Neuronal stem cell (in vitro differentiated cells): ENCODE data around the gene COL20A1.

ENCODE experiments used
- DNase-seq: peaks from one replicate; pipeline ENCODE4 v3.0.0-alpha.2; 2013; ENCODE audit warnings: low spot score
- H2AFZ ChIP-seq: one replicate; pipeline ENCODE4 v1.6.1; 2013; ENCODE audit warnings: mild to moderate bottlenecking, low read length, inconsistent platforms
- H2AK5ac ChIP-seq: 2 replicates; pipeline ENCODE4 v1.6.1; 2013; ENCODE audit warnings: low read depth, mild to moderate bottlenecking, inconsistent platforms, low read length, moderate library complexity, mixed read lengths
- H2BK120ac ChIP-seq: 2 replicates; pipeline ENCODE4 v1.6.1; 2013; ENCODE audit warnings: low read depth, mild to moderate bottlenecking, inconsistent platforms, low read length, moderate library complexity, mixed read lengths
- H2BK12ac ChIP-seq: one replicate; pipeline ENCODE4 v1.6.1; 2013; ENCODE audit warnings: low read length, inconsistent platforms
- H2BK15ac ChIP-seq: 2 replicates; pipeline ENCODE4 v1.6.1; 2013; ENCODE audit warnings: mild to moderate bottlenecking, low read length, inconsistent platforms, mixed read lengths
- H2BK5ac ChIP-seq: one replicate; pipeline ENCODE4 v1.6.1; 2013; ENCODE audit warnings: inconsistent platforms, mild to moderate bottlenecking, low read length, moderate library complexity
- H3K14ac ChIP-seq: one replicate; pipeline ENCODE4 v1.6.1; 2013; ENCODE audit warnings: low read length, inconsistent platforms
- H3K18ac ChIP-seq: 2 replicates; pipeline ENCODE4 v1.6.1; 2013; ENCODE audit warnings: low read length, inconsistent platforms
- H3K23ac ChIP-seq: 2 replicates; pipeline ENCODE4 v1.6.1; 2013; ENCODE audit warnings: low read depth, mild to moderate bottlenecking, mixed read lengths, low read length, inconsistent platforms; ENCODE audit not compliant: poor library complexity
- H3K27ac ChIP-seq: replicated peaks from 3 replicates; pipeline ENCODE4 v1.5.1; 2013; ENCODE audit warnings: low read length, inconsistent platforms
- H3K27me3 ChIP-seq, 3 experiments: 2 replicates each; pipeline ENCODE4 v1.6.1; 2013; ENCODE audit warnings: low read length in 3 of 3, mild to moderate bottlenecking in 2 of 3, inconsistent platforms in 1 of 3, low read depth in 1 of 3, mixed read lengths in 1 of 3, moderate library complexity in 1 of 3; ENCODE audit not compliant: control insufficient read depth in 3 of 3, insufficient read depth in 3 of 3
- H3K36me3 ChIP-seq, 2 donors: replicated peaks in 1 of 2; 2 replicates each; pipeline ENCODE4 v1.6.1; 2013; ENCODE audit warnings: low read length in 2 of 2; ENCODE audit not compliant: control insufficient read depth in 2 of 2, insufficient read depth in 2 of 2
- H3K4ac ChIP-seq: 2 replicates; pipeline ENCODE4 v1.6.1; 2013; ENCODE audit warnings: inconsistent platforms, mild to moderate bottlenecking, low read length, moderate library complexity
- H3K4me1 ChIP-seq, 2 donors: 1 replicate in 1 of 2; 2 replicates in 1 of 2; pipeline ENCODE4 v1.6.1; 2013; ENCODE audit warnings: low read length in 2 of 2, low read depth in 1 of 2; ENCODE audit not compliant: control insufficient read depth in 2 of 2, insufficient read depth in 1 of 2
- H3K4me2 ChIP-seq: one replicate; pipeline ENCODE4 v1.6.1; 2013; ENCODE audit warnings: mild to moderate bottlenecking, low read length, inconsistent platforms; ENCODE audit not compliant: insufficient read depth, poor library complexity, severe bottlenecking
- H3K4me3 ChIP-seq, 2 donors: 2 replicates each; pipeline ENCODE4 v1.5.1; 2013; ENCODE audit warnings: low read length in 2 of 2, mild to moderate bottlenecking in 2 of 2, inconsistent platforms in 1 of 2, moderate library complexity in 1 of 2
- H3K79me1 ChIP-seq: one replicate; pipeline ENCODE4 v1.6.1; 2013; ENCODE audit warnings: low read depth, mild to moderate bottlenecking, inconsistent platforms, low read length, moderate library complexity
- H3K9ac ChIP-seq: one replicate; pipeline ENCODE4 v1.6.1; 2013; ENCODE audit warnings: mild to moderate bottlenecking, low read depth, low read length, inconsistent platforms; ENCODE audit not compliant: poor library complexity
- H3K9me3 ChIP-seq, 2 donors: replicated peaks in 1 of 2; 2 replicates each; pipeline versions ENCODE3 to v1.6.1; 2013; ENCODE audit warnings: low read length in 2 of 2, mild to moderate bottlenecking in 2 of 2, inconsistent platforms in 1 of 2, low read depth in 1 of 2, mixed read lengths in 1 of 2, moderate library complexity in 1 of 2; ENCODE audit not compliant: control insufficient read depth in 2 of 2, insufficient read depth in 1 of 2
- H4K8ac ChIP-seq: one replicate; pipeline ENCODE4 v1.6.1; 2013; ENCODE audit warnings: low read depth, mild to moderate bottlenecking, inconsistent platforms, low read length, moderate library complexity
- H4K91ac ChIP-seq: one replicate; pipeline ENCODE4 v1.6.1; 2013; ENCODE audit warnings: low read length, low read depth, mild to moderate bottlenecking, inconsistent platforms; ENCODE audit not compliant: poor library complexity
- WGBS, 2 donors: extraction: QIAGEN DNeasy Blood & Tissue Kit; methylation state at CpG; one replicate each; pipeline ENCODE4 v1.1.7; 2013; ENCODE audit warnings: missing lambda C conversion rate in 2 of 2, mixed read lengths in 1 of 2; ENCODE audit not compliant: insufficient read length in 2 of 2, insufficient replicate concordance in 1 of 2; ENCODE audit errors: extremely low coverage in 2 of 2; 5-methylcytosine and 5-hydroxymethylcytosine counted together

Gene COL20A1

DNA sequence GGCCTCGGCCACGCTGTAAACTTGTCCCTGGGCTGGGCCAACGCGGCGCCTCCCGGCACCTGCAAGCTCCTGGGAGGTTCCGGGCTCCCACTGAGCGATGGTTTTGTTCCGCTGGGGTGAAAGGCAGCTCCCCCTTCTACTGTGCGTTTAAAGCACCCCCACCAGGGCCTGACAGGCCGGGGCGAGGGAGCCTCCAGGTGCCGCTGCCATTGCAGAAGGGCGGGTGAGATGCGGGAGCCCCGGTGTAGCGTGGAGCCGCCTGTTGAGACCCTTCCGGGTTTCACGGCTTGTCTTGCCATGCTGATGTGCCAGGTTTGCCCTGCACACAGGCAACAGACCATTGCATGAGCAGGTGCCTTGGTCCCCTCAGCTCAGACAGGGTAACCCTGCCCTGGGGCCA lies 2.9 kb downstream of the COL20A1 start:
- Histone ChIP-seq H3K4me2 (peak overlapping the region; percentile 20), H3K23ac (no peak overlapping the region), H2AFZ (peak overlapping the region; percentile 19), H3K4ac (no peak overlapping the region), H3K27ac (no peak overlapping the region), H2BK120ac (peak overlapping the region; percentile 10), H3K18ac (peak overlapping the region; percentile 92), H3K36me3 (no peaks in the 10 kb centered on the region), H4K8ac (no peak overlapping the region), H4K91ac (no peak overlapping the region), H3K9me3 (no peaks in the 10 kb centered on the region), H2AK5ac (peak overlapping the region; percentile 48), H3K14ac (peak overlapping the region; percentile 94), H2BK12ac (no peak overlapping the region), H3K4me3 (no peak overlapping the region), H3K9ac (no peak overlapping the region), H3K79me1 (peaks cover 5% of the 10 kb centered on the region), H2BK15ac (peak overlapping the region; percentile 77), H2BK5ac (no peak overlapping the region), H3K27me3 (peaks cover 0 to 13% (median 0%) of the 10 kb centered on the region in 3 experiments), H3K4me1 (peaks cover 23 to 27% of the 10 kb centered on the region in 2 donors)
- WGBS, 2 donors: no CpG with 5 or more reads among the region's 20 CpGs
- DNase-seq: no peak

DNA sequence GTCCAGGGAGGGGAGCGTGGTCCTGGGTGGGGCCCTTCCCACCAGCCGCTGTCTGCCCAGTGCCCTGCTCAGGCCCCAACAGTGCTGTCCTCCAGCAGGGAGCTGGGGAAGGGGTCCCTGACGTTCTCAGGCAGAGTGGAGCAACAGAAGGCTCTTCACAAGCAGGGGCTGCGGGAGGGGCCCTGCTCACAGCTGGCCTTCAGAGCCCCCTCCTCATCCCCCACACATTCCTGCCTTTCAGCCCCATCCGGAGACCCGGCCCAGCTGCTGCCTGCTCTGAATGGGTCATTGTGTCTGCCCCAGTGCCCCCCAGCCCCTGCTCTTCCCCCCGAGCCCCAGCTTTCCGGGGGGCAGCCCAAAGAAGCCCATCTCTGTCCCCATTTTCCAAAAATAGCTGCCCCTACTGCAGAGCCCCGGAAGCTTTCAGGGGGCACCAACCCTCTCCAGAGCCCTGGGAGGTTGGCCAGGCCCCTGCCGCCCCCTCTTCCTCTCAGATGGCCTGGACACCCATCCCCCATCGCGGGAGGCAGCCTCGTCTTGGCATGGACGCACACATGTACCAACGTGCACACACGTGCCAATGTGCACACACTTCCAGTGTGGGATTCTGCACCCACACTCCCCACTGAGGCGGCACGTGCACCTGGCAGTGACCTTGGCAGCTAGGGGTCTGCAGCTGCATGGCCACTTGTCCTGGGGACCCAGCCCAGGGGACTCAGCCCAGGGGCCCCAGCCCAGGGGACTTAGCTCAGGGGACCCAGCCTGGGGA lies 3.7 kb downstream of the COL20A1 start:
- no CpG with 5 or more reads among the region's 18 CpGs for WGBS, 2 donors
- H3K4me1 ChIP-seq: peaks cover 20 to 27% of the 10 kb centered on the region in 2 donors
- peak overlapping the region; percentile 87 for H2BK15ac ChIP-seq
- no peak overlapping the region for H3K27ac ChIP-seq
- H3K18ac ChIP-seq: peak overlapping the region; percentile 91
- no peak overlapping the region for H3K4me2 ChIP-seq
- H3K23ac ChIP-seq: no peak overlapping the region
- H2BK120ac ChIP-seq: no peak overlapping the region
- peaks cover 0 to 13% (median 0%) of the 10 kb centered on the region in 3 experiments for H3K27me3 ChIP-seq
- no peak overlapping the region for H3K4me3 ChIP-seq
- H2BK5ac ChIP-seq: peak overlapping the region; percentile 77
- H3K79me1 ChIP-seq: peaks cover 3% of the 10 kb centered on the region
- peak overlapping the region; percentile 79 for H2AK5ac ChIP-seq
- H4K91ac ChIP-seq: no peak overlapping the region
- H3K9me3 ChIP-seq: no peaks in the 10 kb centered on the region
- H2BK12ac ChIP-seq: peak overlapping the region; percentile 46
- no peak overlapping the region for H3K9ac ChIP-seq
- peak overlapping the region; percentile 30 for H4K8ac ChIP-seq
- no peak overlapping the region for H3K4ac ChIP-seq
- peak overlapping the region; percentile 9 for H3K14ac ChIP-seq
- peak overlapping the region; percentile 19 for H2AFZ ChIP-seq
- no peaks in the 10 kb centered on the region for H3K36me3 ChIP-seq
- DNase-seq: no peak

DNA sequence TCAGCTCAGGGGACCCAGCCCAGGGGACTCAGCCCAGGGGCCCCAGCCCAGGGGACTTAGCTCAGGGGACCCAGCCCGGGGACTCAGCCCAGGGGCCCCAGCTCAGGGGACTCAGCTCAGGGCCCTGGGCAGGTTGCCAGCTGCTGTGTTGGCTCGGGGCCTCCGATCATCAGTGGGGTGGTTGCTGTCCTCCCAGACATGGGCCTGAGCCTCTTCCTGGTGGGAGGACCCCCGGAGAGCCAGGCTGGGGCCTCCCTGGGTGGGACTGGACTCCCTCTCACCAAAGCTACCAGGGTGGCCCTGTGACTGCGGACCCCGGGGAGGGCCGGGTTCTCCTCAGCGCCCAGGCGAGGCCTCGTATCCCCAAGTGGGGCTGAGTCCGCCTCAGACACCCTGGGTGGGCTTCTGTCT lies 4.4 kb downstream of the COL20A1 start:
- Histone ChIP-seq H2AK5ac (peak overlapping the region; percentile 94), H2BK12ac (peak overlapping the region; percentile 46), H3K27ac (no peak overlapping the region), H3K4me1 (peaks cover 20 to 27% of the 10 kb centered on the region in 2 donors), H3K36me3 (no peaks in the 10 kb centered on the region), H3K23ac (peak overlapping the region; percentile 17), H3K4me3 (no peak overlapping the region), H3K18ac (peak overlapping the region; percentile 80), H3K4me2 (no peak overlapping the region), H3K9ac (no peak overlapping the region), H4K91ac (no peak overlapping the region), H4K8ac (no peak overlapping the region), H3K4ac (no peak overlapping the region), H3K9me3 (no peaks in the 10 kb centered on the region), H3K27me3 (peaks cover 0 to 13% (median 0%) of the 10 kb centered on the region in 3 experiments), H2BK5ac (peak overlapping the region; percentile 77), H2AFZ (no peak overlapping the region), H2BK15ac (peak overlapping the region; percentile 87), H2BK120ac (no peak overlapping the region), H3K79me1 (peaks cover 2% of the 10 kb centered on the region), H3K14ac (no peak overlapping the region)
- DNase-seq: no peak
- no CpG with 5 or more reads among the region's 11 CpGs for WGBS, 2 donors

DNA sequence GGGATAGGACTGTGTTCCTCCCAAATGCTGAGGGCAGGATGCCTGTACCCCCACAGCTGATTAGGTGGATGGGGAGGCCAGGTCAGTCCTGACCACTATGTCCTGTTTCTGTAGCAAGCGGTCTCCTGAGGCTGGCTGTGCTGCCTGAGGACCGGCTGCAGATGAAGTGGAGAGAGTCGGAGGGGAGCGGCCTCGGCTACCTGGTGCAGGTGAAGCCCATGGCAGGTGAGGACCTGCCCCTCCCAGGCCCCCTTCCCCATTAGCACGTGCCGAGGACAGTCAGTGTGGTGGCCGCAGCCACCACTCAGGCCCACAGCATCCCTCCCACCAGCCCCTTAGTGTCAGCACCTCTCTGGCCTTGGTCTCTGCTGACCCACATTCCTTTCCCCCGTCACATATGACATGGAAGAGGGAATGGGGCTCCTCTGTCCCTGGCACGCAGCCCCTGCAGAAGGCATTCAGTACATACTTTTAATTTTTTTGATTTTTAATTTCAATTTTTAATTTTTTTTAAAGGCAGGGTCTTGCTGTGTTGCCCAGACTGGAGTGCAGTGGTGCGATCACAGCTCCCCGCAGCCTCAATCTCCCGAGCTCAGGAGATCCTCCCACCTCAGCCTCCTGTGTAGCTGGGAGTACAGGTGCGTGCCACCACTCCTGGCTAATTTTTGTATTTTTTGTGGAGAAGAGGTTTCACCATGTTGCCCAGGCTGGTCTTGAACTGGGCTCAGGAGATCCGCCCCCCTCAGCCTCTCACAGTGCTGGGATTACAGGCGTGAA lies 5.0 kb downstream of the COL20A1 start:
- Histone ChIP-seq H3K4me3 (peak overlapping the region in 1 of 2 donors; percentile 40), H3K27me3 (peaks cover 0 to 13% (median 0%) of the 10 kb centered on the region in 3 experiments), H2BK5ac (peak overlapping the region; percentile 77), H3K4me2 (no peak overlapping the region), H3K9ac (no peak overlapping the region), H3K4ac (no peak overlapping the region), H2BK15ac (peak overlapping the region; percentile 87), H3K79me1 (no peaks in the 10 kb centered on the region), H3K4me1 (peaks cover 20 to 27% of the 10 kb centered on the region in 2 donors), H3K36me3 (no peaks in the 10 kb centered on the region), H3K23ac (peak overlapping the region; percentile 17), H2AK5ac (peak overlapping the region; percentile 94), H2BK12ac (peak overlapping the region; percentile 46), H4K8ac (no peak overlapping the region), H3K9me3 (no peaks in the 10 kb centered on the region), H4K91ac (no peak overlapping the region), H3K27ac (no peak overlapping the region), H3K14ac (peak overlapping the region; percentile 31), H2AFZ (no peak overlapping the region), H2BK120ac (no peak overlapping the region), H3K18ac (peak overlapping the region; percentile 80)
- WGBS, 2 donors: no CpG with 5 or more reads among the region's 16 CpGs
- no peak for DNase-seq
